Upper lobe of right lung (tissue), 1 donor: Measurements from ENCODE around the gene FOXP3. TPM values are rescaled to one million over a fixed set of nuclear protein-coding genes. Genes with fewer than 3 reads are reported as not detected.

ENCODE experiments used
- ATAC-seq: fragments of 200-7000 bp; cut with Tn5 transposase; one replicate; pipeline ENCODE4 v1.9.1; 2020; ENCODE audit warnings: mild to moderate bottlenecking, moderate library complexity
- DNase-seq: peaks from one replicate; pipeline ENCODE4 v3.0.0-alpha.2; 2020
- H3K27ac ChIP-seq: fragments of 200-600 bp; one replicate; pipeline ENCODE4 v1.8.0; 2022
- H3K27me3 ChIP-seq: fragments of 200-600 bp; one replicate; pipeline ENCODE4 v1.8.0; 2022; ENCODE audit warnings: mild to moderate bottlenecking
- H3K36me3 ChIP-seq: fragments of 200-600 bp; one replicate; pipeline ENCODE4 v1.8.0; 2022
- H3K4me1 ChIP-seq: fragments of 200-600 bp; one replicate; pipeline ENCODE4 v1.8.0; 2022
- H3K4me3 ChIP-seq: fragments of 200-600 bp; one replicate; pipeline ENCODE4 v1.8.0; 2022; ENCODE audit warnings: mild to moderate bottlenecking
- H3K9me3 ChIP-seq: fragments of 200-600 bp; one replicate; pipeline ENCODE4 v1.8.0; 2022
- intact Hi-C: fragments of 100-400 bp; cut with DNase I; formaldehyde crosslinking; loops from one replicate; pipeline ENCODE4 v1.11.0; 2022
- total RNA-seq: library from RNA; stranded (reverse); fragmentation: NEBNext Ultra II Directional; extraction: Animal tissue kit (Norgen Biotek cat#: 25700); gene quantifications from one replicate; pipeline ENCODE4 v1.2.1, GENCODE V29; 2021
- TF ChIP-seq, protein P1 (sequence below): fragments of 200-600 bp; IDR thresholded peaks from one replicate; pipeline ENCODE4 v1.8.0; 2022; ENCODE audit warnings: antibody characterized with exemption
- donor health status: DM: no; HTN: yes; CAD: no; lungs with severe emphysema.

The FOXP3 gene
- total RNA-seq, 1 donor from 2014 or later = 0.35 TPM

DNA sequence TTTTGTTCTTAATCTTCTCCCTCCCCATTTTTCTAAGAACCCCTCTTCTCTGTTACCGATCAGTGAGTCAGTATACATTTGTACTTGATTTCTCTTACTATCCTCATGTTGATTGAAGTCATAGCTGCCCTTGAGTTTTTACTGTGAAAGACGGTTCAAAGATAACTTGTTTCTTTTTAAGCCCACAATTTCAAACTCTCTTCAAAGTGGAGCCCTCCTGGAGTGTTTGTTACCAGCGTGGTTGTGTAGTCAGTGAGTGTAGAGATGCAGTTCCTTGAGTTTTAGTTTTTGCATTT is 13.0 kb upstream of the FOXP3 start:
- Histone ChIP-seq H3K27me3 (no peaks in the 10 kb centered on the region), H3K36me3 (no peaks in the 10 kb centered on the region), H3K9me3 (no peaks in the 10 kb centered on the region), H3K27ac (no peak overlapping the region), H3K4me1 (no peaks in the 10 kb centered on the region), H3K4me3 (no peak overlapping the region)
- no peak for ATAC-seq
- DNase-seq = no peak
- intact Hi-C loops = no loop called here
- TF ChIP-seq, protein P1, sequence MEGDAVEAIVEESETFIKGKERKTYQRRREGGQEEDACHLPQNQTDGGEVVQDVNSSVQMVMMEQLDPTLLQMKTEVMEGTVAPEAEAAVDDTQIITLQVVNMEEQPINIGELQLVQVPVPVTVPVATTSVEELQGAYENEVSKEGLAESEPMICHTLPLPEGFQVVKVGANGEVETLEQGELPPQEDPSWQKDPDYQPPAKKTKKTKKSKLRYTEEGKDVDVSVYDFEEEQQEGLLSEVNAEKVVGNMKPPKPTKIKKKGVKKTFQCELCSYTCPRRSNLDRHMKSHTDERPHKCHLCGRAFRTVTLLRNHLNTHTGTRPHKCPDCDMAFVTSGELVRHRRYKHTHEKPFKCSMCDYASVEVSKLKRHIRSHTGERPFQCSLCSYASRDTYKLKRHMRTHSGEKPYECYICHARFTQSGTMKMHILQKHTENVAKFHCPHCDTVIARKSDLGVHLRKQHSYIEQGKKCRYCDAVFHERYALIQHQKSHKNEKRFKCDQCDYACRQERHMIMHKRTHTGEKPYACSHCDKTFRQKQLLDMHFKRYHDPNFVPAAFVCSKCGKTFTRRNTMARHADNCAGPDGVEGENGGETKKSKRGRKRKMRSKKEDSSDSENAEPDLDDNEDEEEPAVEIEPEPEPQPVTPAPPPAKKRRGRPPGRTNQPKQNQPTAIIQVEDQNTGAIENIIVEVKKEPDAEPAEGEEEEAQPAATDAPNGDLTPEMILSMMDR = no peak

DNA sequence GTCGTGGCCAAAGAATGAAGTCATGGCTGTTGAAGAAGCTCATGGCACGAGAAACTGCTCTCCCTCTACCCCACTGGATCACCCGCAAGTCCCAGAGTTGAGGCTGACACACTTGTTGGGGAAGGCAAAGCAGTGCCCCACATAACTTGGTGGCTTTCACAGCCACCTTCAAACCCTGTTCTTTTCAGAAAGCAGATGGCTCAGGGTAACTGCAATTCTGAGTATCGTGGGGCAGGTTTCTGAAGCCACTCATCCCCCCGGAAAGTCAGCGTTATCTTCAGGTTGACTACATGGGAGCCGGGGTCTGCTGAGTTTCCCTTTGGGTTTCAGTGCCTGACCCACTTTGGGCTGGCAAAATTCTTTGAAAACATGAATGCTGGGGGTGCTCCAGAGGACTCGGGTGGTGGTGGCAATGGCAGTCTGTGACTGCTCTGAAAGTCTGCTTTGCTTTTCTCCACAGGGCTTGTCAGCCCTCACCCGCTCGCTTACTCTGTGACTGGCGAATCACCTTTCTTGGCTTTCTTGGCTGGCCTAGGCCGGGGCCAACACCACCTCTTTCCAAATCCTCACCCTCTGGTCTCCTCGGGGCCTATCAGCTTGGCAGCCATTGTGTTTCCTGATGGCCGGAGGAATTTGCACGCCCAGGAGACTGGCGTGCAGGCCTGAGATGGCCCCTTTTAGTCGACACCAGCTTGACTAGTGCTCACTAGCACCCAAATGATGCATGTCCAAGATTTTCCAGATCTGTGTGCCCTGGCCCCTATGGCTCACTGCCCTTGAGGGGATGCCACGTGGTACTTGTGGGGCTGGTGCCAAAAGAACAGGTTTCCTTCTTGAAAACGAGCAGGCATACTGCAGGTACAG is 12.4 kb upstream of the FOXP3 start:
- no peaks in the 10 kb centered on the region for H3K4me1 ChIP-seq
- H3K9me3 ChIP-seq = no peaks in the 10 kb centered on the region
- intact Hi-C loops = no loop called here
- H3K36me3 ChIP-seq = no peaks in the 10 kb centered on the region
- no peaks in the 10 kb centered on the region for H3K27me3 ChIP-seq
- ATAC-seq (no peak), DNase-seq (no peak)
- TF ChIP-seq, protein P1 = no peak
- no peak overlapping the region for H3K27ac ChIP-seq
- no peak overlapping the region for H3K4me3 ChIP-seq

DNA sequence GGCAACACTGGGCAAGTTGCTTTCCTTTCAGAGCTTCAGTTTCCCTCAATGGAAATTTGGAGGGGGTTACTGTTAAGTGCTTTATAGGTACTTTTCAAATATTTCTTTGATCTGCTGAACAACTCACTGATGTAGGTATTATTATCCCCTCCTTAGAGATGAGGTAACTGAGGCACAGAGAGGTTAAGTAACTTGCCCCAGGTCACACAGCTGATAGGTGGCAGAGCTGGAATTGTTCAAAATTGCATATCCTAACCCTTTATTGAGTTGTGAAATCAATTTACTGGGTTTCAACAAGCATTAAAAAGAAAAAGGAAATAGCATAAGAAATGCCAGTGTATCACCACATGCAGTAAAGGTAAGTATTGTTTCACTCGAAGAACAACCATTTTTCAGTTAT is 11.7 kb upstream of the FOXP3 start:
- Histone ChIP-seq H3K4me3 (no peak overlapping the region), H3K27me3 (no peaks in the 10 kb centered on the region), H3K4me1 (peaks cover 3% of the 10 kb centered on the region), H3K9me3 (no peaks in the 10 kb centered on the region), H3K27ac (no peak overlapping the region), H3K36me3 (no peaks in the 10 kb centered on the region)
- no peak for ATAC-seq
- TF ChIP-seq, protein P1 = no peak
- intact Hi-C loops = no loop called here
- DNase-seq = no peak

DNA sequence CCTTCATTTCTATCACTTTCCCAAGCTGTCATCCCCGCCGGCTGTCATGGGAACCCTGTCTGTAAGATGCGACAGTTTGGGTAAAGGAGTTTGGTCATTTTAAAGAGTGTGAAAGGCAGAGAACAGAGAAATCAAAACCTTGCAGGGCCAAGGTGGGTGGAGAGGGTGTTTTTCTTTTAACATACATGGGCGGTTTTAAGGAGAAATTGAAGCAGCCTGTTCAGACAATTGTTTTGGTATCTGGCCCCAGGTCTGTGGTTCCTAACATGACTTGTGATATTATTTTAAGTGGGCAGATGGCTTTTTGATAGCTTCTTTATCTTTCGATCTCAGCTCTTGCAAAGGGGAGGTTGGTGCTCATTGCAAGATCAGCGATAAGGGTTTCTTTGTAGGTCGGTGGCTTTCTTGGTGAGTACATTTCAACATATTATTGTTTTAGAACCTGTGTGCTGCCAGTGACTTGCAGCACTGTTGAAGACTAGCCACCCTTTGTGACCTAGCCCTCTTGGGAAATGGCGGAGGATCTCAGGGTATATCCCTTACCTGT is 8.7 kb upstream of the FOXP3 start:
- Histone ChIP-seq H3K27me3 (no peaks in the 10 kb centered on the region), H3K9me3 (no peaks in the 10 kb centered on the region), H3K36me3 (no peaks in the 10 kb centered on the region), H3K27ac (no peak overlapping the region), H3K4me3 (no peak overlapping the region), H3K4me1 (peaks cover 11% of the 10 kb centered on the region)
- intact Hi-C loops = no loop called here
- ATAC-seq (no peak), DNase-seq (no peak)
- TF ChIP-seq, protein P1 = no peak

DNA sequence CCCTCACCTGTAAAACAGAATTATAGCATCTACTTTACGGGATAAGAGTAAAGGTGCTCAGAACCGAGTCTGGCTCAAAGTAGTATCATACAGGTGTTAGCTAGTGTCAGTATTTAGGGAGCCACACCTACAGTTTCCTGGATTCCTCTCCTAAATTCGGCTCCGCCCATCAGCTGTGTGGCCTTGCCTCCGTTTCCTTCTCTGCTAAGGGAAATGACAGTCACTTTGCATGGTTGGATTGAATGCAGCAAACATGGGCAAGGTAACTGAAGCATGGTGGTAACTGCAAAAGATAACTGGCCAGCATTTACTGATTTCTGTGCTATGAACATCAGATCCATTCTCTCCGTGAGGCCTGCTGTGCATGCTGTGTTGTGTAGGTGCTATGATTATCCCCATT is 7.9 kb upstream of the FOXP3 start:
- no peak overlapping the region for H3K27ac ChIP-seq
- TF ChIP-seq, protein P1 = no peak
- DNase-seq (no peak), ATAC-seq (no peak)
- intact Hi-C loops = no loop called here
- H3K4me3 ChIP-seq = no peak overlapping the region
- H3K9me3 ChIP-seq = no peaks in the 10 kb centered on the region
- H3K27me3 ChIP-seq = no peaks in the 10 kb centered on the region
- H3K4me1 ChIP-seq = peaks cover 11% of the 10 kb centered on the region
- H3K36me3 ChIP-seq = no peaks in the 10 kb centered on the region
